KMS-11 (cell line): ENCODE data around the gene NNMT.

Experiments
- H2AFZ ChIP-seq: fragments of 200-600 bp; sonication (generic); 2 replicates; pipeline ENCODE4 v1.6.1; 2016; ENCODE audit warnings: antibody characterized with exemption, mixed run types, low read depth
- H3K27ac ChIP-seq: fragments of 200-600 bp; sonication (generic); 2 replicates; pipeline ENCODE4 v1.6.1; 2016; ENCODE audit warnings: mild to moderate bottlenecking, mixed run types
- H3K27me3 ChIP-seq: fragments of 200-600 bp; sonication (generic); 2 replicates; pipeline ENCODE4 v1.6.1; 2017; ENCODE audit warnings: mild to moderate bottlenecking, low read depth, mixed run types, moderate library complexity; ENCODE audit not compliant: insufficient read depth
- H3K36me3 ChIP-seq: fragments of 200-600 bp; sonication (generic); 2 replicates; pipeline ENCODE4 v1.6.1; 2017; ENCODE audit warnings: mild to moderate bottlenecking, mixed run types; ENCODE audit not compliant: insufficient read depth
- H3K4me1 ChIP-seq: fragments of 200-600 bp; sonication (generic); 2 replicates; pipeline ENCODE4 v1.6.1; 2016; ENCODE audit warnings: mild to moderate bottlenecking, low read depth, mixed run types; ENCODE audit not compliant: poor library complexity, severe bottlenecking
- H3K4me2 ChIP-seq: fragments of 200-600 bp; sonication (generic); 2 replicates; pipeline ENCODE4 v1.7.0; 2016; ENCODE audit warnings: mild to moderate bottlenecking, mixed run types
- H3K4me3 ChIP-seq: fragments of 200-600 bp; sonication (generic); IDR thresholded peaks from 2 replicates; pipeline ENCODE4 v1.6.1; 2017; ENCODE audit warnings: low read depth, low read length, mixed read lengths; ENCODE audit not compliant: insufficient read depth
- H3K79me2 ChIP-seq: fragments of 200-600 bp; sonication (generic); 2 replicates; pipeline ENCODE4 v1.6.1; 2016; ENCODE audit warnings: low read depth, mixed run types; ENCODE audit not compliant: insufficient read depth
- H3K9ac ChIP-seq: fragments of 200-600 bp; sonication (generic); 2 replicates; pipeline ENCODE4 v1.6.1; 2016; ENCODE audit warnings: mild to moderate bottlenecking, mixed run types
- H4K20me1 ChIP-seq: fragments of 200-600 bp; sonication (generic); 2 replicates; pipeline ENCODE4 v1.6.1; 2016; ENCODE audit warnings: mild to moderate bottlenecking, mixed run types; ENCODE audit not compliant: insufficient read depth
- CTCF ChIP-seq: fragments of 200-600 bp; sonication (generic); conservative IDR thresholded peaks from 2 replicates; pipeline ENCODE4 v1.6.1; 2017; ENCODE audit warnings: low read depth, mild to moderate bottlenecking, antibody characterized with exemption, low read length, moderate library complexity, mixed read lengths

Gene NNMT

GRCh38 chr11:114295676-114296604 is at the start of gene NNMT:
NNMT (plus strand) TSS chr11:114296399; CDS start chr11:114296557, 158 bp downstream.
- Histone ChIP-seq H3K4me1 (no peaks in the 10 kb centered on the region), H3K9ac (no peak within 1 kb of the TSS), H3K36me3 (no peaks in the 10 kb centered on the region), H3K4me2 (no peak within 1 kb of the TSS), H3K4me3 (no peak within 1 kb of the TSS), H2AFZ (no peak within 1 kb of the TSS), H3K27ac (no peak within 1 kb of the TSS), H3K79me2 (no peaks in the 10 kb centered on the region), H4K20me1 (no peaks in the 10 kb centered on the region), H3K27me3 (no peaks in the 10 kb centered on the region)
- TF ChIP-seq CTCF, result no peak

- Histone ChIP-seq H3K79me2 (no peaks in the 10 kb centered on the region), H3K27me3 (no peaks in the 10 kb centered on the region), H3K36me3 (no peaks in the 10 kb centered on the region), H3K4me3 (no peak overlapping the region), H3K27ac (no peak overlapping the region), H2AFZ (no peak overlapping the region), H3K4me1 (no peaks in the 10 kb centered on the region), H3K4me2 (no peak overlapping the region), H3K9ac (no peak overlapping the region), H4K20me1 (no peaks in the 10 kb centered on the region)
- TF ChIP-seq CTCF, result no peak
Observed at GRCh38 chr11:114247070-114247789, 49.0 kb upstream of the NNMT start.

- no peak for TF ChIP-seq CTCF
- no peaks in the 10 kb centered on the region for H4K20me1 ChIP-seq
- no peaks in the 10 kb centered on the region for H3K4me1 ChIP-seq
- no peak overlapping the region for H3K4me3 ChIP-seq
- no peak overlapping the region for H3K9ac ChIP-seq
- H3K79me2 ChIP-seq, result no peaks in the 10 kb centered on the region
- H3K36me3 ChIP-seq, result no peaks in the 10 kb centered on the region
- H3K27ac ChIP-seq, result no peak overlapping the region
- no peak overlapping the region for H2AFZ ChIP-seq
- no peaks in the 10 kb centered on the region for H3K27me3 ChIP-seq
- H3K4me2 ChIP-seq, result no peak overlapping the region
Observed at GRCh38 chr11:114250180-114250579, 46.0 kb upstream of the NNMT start.

- Histone ChIP-seq H2AFZ (no peak overlapping the region), H3K27ac (no peak overlapping the region), H3K4me2 (no peak overlapping the region), H3K4me1 (no peaks in the 10 kb centered on the region), H3K79me2 (no peaks in the 10 kb centered on the region), H3K9ac (no peak overlapping the region), H3K36me3 (no peaks in the 10 kb centered on the region), H3K27me3 (no peaks in the 10 kb centered on the region), H3K4me3 (no peak overlapping the region), H4K20me1 (no peaks in the 10 kb centered on the region)
- TF ChIP-seq CTCF, result no peak
Observed at GRCh38 chr11:114250993-114251814, 45.0 kb upstream of the NNMT start.
